Adrenal gland (tissue), 12 donors: ENCODE data around the gene MEIKIN. TPM values are rescaled to one million over a fixed set of nuclear protein-coding genes. Genes with fewer than 3 reads are reported as not detected.
"Not testable (repeated sequence)": the region's sequence is repeated elsewhere in the genome, so short reads cannot be mapped to it uniquely, and the experiment has no call there.

Experiments used
- DNase-seq, 7 donors: peaks; one replicate each; pipeline ENCODE4 v3.0.0-alpha.2; 2019 to 2020
- H3K27ac ChIP-seq, 5 donors: fragments of 200-600 bp; sonication (generic) in 4 of 5; 1 replicate in 3 of 5; 2 replicates in 2 of 5; pipeline versions ENCODE4 v1.5.1 to v1.8.0; 2016 to 2020; ENCODE audit warnings: mild to moderate bottlenecking in 1 of 5
- H3K27me3 ChIP-seq: fragments of 200-600 bp; 2 replicates; pipeline ENCODE4 v1.8.0; 2021
- H3K36me3 ChIP-seq, 2 donors: fragments of 200-600 bp; replicated peaks in 1 of 2; 1 replicate in 1 of 2; 2 replicates in 1 of 2; pipeline versions ENCODE4 v1.5.1 to v1.8.0; 2018 to 2022
- H3K4me1 ChIP-seq, 2 donors: fragments of 200-600 bp; replicated peaks in 1 of 2; 1 replicate in 1 of 2; 2 replicates in 1 of 2; pipeline versions ENCODE4 v1.5.1 to v1.8.0; 2018 to 2021
- H3K4me3 ChIP-seq, 4 donors: fragments of 200-600 bp; sonication (generic) in 3 of 4; one replicate each; pipeline ENCODE4 v1.5.1; 2016 to 2018
- H3K9me3 ChIP-seq, 3 donors: fragments of 200-600 bp; sonication (generic) in 1 of 3; replicated peaks in 1 of 3; 1 replicate in 2 of 3; 2 replicates in 1 of 3; pipeline versions ENCODE4 v1.5.1 to v1.8.0; 2016 to 2021
- POLR2A ChIP-seq, 2 donors: fragments of 450-650 bp; IDR thresholded peaks; one replicate each; pipeline ENCODE4 v1.6.1; 2017; ENCODE audit warnings: antibody characterized with exemption in 2 of 2, mild to moderate bottlenecking in 2 of 2, moderate library complexity in 1 of 2
- WGBS, 4 donors: extraction: QIAGEN DNeasy Blood & Tissue Kit in 2 of 4; methylation state at CpG; one replicate each; pipeline versions ENCODE4 v1.1.5 to v1.1.7; 2013 to 2017; 5-methylcytosine and 5-hydroxymethylcytosine counted together
- intact Hi-C, 2 donors: fragments of 100-400 bp; cut with DNase I; formaldehyde crosslinking; loops; one replicate each; pipeline versions ENCODE4 v1.14.1 to v1.15.0; 2022 to 2023
- polyA plus RNA-seq, 3 donors: library from polyadenylated mRNA; stranded (reverse); fragments of 200-250 nt in 2 of 3; fragments of 350-450 nt in 1 of 3; fragmentation: Illumina TruSeq in 1 of 3; extraction: RNeasy Lipid Tissue Mini Kit (QIAGEN cat#74804) in 1 of 3; gene quantifications; one replicate each; pipeline ENCODE4 v1.2.3, GENCODE V29; 2013 to 2014
- total RNA-seq, 9 donors: library from RNA; depleted of rRNA in 4 of 9; stranded (reverse); fragments of >200 nt in 4 of 9; fragments of 120-200 nt in 1 of 9; fragmentation: NEBNext Ultra II Directional in 1 of 9; extraction: Animal tissue kit (Norgen Biotek cat#: 25700) in 1 of 9; gene quantifications; one replicate each; pipeline versions ENCODE4 v1.1.0 to v1.2.4, GENCODE V29; 2013 to 2023
- TF ChIP-seq, protein P1 (sequence below), 6 experiments: fragments of 450-650 bp in 4 of 6; fragments of 200-600 bp in 2 of 6; sonication (generic) in 1 of 6; IDR thresholded peaks; 1 replicate in 5 of 6; 2 replicates in 1 of 6; pipeline versions ENCODE4 v1.5.1 to v1.8.0; 2016 to 2021; ENCODE audit warnings: antibody characterized with exemption in 6 of 6, mild to moderate bottlenecking in 2 of 6, moderate library complexity in 1 of 6
- donor health status: healthy with polysubstance abuse.
- donor health status: Bipolar disorder and iron deficiency.
- donor health status: DM: yes; HTN: yes; CAD: no.
- donor health status: DM: no; HTN: no; CAD: no.
- donor health status: DM: no; HTN: no; CAD: no.
- donor health status: DM: yes; HTN: yes; CAD: no.

Gene MEIKIN
- total and polyA plus RNA-seq, 12 donors: 0.11 TPM; not detected in 11

DNA sequence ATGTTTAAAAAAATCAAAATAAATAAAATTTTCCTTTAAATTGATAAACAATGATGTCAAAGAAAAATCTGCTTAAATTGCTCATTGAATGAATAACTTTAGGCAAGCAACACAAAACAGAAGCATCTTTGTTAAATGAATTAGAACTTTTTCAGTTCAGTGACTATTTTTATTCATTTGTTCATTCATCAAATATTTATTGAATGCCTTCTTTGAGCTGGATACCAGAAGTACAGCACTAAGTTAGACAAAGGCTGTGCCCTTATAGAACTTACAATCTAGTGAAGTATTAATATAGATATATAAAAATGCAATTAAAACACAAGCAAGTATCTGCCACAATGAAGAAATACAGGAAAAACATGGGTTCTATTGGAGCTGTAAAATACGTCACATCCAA lies 159.4 kb downstream of the MEIKIN start:
- H3K27ac ChIP-seq: no peak overlapping the region
- intact Hi-C loops: no loop called here
- no peak for DNase-seq
- no peak for TF ChIP-seq POLR2A (IDR thresholded peaks at IDR 0.05)
- no peaks in the 10 kb centered on the region for H3K9me3 ChIP-seq
- H3K4me3 ChIP-seq: no peak overlapping the region
- H3K36me3 ChIP-seq: no peaks in the 10 kb centered on the region
- H3K4me1 ChIP-seq: peaks cover 2 to 31% of the 10 kb centered on the region in 2 donors
- 79 to 94% (median 92%) methylated on average over 1 of the region's 1 CpG for WGBS, 4 donors
- no peaks in the 10 kb centered on the region for H3K27me3 ChIP-seq

- no peaks in the 10 kb centered on the region for H3K36me3 ChIP-seq
- no peaks in the 10 kb centered on the region for H3K27me3 ChIP-seq
- DNase-seq: no peak
- no peak overlapping the region for H3K27ac ChIP-seq
- WGBS, 4 donors: 93 to 100% (median 97%) methylated on average over 1 of the region's 1 CpG
- TF ChIP-seq POLR2A (IDR thresholded peaks at IDR 0.05): no peak
- TF ChIP-seq, protein P1, sequence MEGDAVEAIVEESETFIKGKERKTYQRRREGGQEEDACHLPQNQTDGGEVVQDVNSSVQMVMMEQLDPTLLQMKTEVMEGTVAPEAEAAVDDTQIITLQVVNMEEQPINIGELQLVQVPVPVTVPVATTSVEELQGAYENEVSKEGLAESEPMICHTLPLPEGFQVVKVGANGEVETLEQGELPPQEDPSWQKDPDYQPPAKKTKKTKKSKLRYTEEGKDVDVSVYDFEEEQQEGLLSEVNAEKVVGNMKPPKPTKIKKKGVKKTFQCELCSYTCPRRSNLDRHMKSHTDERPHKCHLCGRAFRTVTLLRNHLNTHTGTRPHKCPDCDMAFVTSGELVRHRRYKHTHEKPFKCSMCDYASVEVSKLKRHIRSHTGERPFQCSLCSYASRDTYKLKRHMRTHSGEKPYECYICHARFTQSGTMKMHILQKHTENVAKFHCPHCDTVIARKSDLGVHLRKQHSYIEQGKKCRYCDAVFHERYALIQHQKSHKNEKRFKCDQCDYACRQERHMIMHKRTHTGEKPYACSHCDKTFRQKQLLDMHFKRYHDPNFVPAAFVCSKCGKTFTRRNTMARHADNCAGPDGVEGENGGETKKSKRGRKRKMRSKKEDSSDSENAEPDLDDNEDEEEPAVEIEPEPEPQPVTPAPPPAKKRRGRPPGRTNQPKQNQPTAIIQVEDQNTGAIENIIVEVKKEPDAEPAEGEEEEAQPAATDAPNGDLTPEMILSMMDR (IDR thresholded peaks at IDR 0.05): no peak
- intact Hi-C loops: no loop called here
- no peaks in the 10 kb centered on the region for H3K9me3 ChIP-seq
- H3K4me3 ChIP-seq: no peak overlapping the region
- peaks cover 0 to 17% of the 10 kb centered on the region in 2 donors for H3K4me1 ChIP-seq
These were observed 161.6 kb downstream of the MEIKIN start for GRCh38 chr5:131783874-131784273.

- H3K9me3 ChIP-seq: no peaks in the 10 kb centered on the region
- 45 to 68% (median 47%) methylated on average over 1 of the region's 1 CpG for WGBS, 4 donors
- intact Hi-C loops: no loop called here
- no peak overlapping the region for H3K4me3 ChIP-seq
- peaks cover 0 to 17% of the 10 kb centered on the region in 2 donors for H3K4me1 ChIP-seq
- no peak overlapping the region for H3K27ac ChIP-seq
- no peaks in the 10 kb centered on the region for H3K36me3 ChIP-seq
- H3K27me3 ChIP-seq: no peaks in the 10 kb centered on the region
- TF ChIP-seq, protein P1 (IDR thresholded peaks at IDR 0.05): no peak
- TF ChIP-seq POLR2A (IDR thresholded peaks at IDR 0.05): no peak
- DNase-seq: no peak
These were observed 162.1 kb downstream of the MEIKIN start for GRCh38 chr5:131783357-131783756.

DNA sequence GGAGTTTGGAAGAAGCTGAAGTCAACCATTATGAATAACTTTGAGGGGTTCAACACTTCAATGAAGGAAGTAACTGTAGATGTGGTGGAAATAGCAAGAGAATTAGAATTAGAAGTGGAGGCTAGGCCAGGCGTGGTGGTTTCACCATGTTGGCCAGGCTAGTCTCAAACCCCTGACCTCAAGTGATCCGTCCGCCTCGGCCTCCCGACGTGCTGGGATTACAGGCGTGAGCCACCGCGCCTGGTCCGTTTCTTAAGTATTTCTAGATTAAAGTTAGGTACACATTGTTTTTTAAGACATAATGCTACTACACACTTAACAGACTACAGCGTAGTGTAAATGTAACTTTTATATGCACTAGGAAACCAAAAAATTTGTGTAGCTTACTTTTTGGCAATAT lies 162.7 kb downstream of the MEIKIN start:
- no peak for DNase-seq
- no peaks in the 10 kb centered on the region for H3K9me3 ChIP-seq
- TF ChIP-seq POLR2A (IDR thresholded peaks at IDR 0.05): no peak
- TF ChIP-seq, protein P1 (IDR thresholded peaks at IDR 0.05): no peak
- WGBS, 4 donors: 97 to 99% (median 97%) methylated on average over 11 of the region's 11 CpGs
- H3K36me3 ChIP-seq: no peaks in the 10 kb centered on the region
- H3K4me3 ChIP-seq: no peak overlapping the region
- H3K27ac ChIP-seq: no peak overlapping the region
- intact Hi-C loops: no loop called here
- H3K4me1 ChIP-seq: peaks cover 0 to 13% of the 10 kb centered on the region in 2 donors
- H3K27me3 ChIP-seq: no peaks in the 10 kb centered on the region

GRCh38 chr5:131778141-131778540 lies 167.3 kb downstream of the MEIKIN start:
- H3K36me3 ChIP-seq, H3K4me3 ChIP-seq, H3K27ac ChIP-seq, H3K27me3 ChIP-seq, DNase-seq, H3K9me3 ChIP-seq, intact Hi-C loops: not testable (repeated sequence)
- H3K4me1 ChIP-seq: peaks cover 6 to 25% of the 10 kb centered on the region in 2 donors
- 0 to 100% (median 71%) methylated on average over 1 of the region's 1 CpG; no CpG with 5 or more reads in 1 of the 4 donors for WGBS, 4 donors
